Stimulated activated CD4-positive, alpha-beta T cell treated with anti-CD3 and anti-CD28 coated beads, Interleukin-15, amount 100 ng/mL, for 48 hours (primary cell): ENCODE results near the gene HAGHL.
A peak's percentile ranks its signal among the peaks of the same experiment; 100 is the strongest.
"Not testable (repeated sequence)": the region's sequence is repeated elsewhere in the genome, so short reads cannot be mapped to it uniquely, and the experiment has no call there.

Source experiments
- DNase-seq, 2 donors: peaks; one replicate each; pipeline ENCODE4 v3.0.0-alpha.2; 2020; ENCODE audit warnings: low read depth in 2 of 2

The HAGHL gene

GRCh38 chr16:734208-734980, 7.5 kb downstream of the HAGHL start:
- DNase-seq: no peak

DNA sequence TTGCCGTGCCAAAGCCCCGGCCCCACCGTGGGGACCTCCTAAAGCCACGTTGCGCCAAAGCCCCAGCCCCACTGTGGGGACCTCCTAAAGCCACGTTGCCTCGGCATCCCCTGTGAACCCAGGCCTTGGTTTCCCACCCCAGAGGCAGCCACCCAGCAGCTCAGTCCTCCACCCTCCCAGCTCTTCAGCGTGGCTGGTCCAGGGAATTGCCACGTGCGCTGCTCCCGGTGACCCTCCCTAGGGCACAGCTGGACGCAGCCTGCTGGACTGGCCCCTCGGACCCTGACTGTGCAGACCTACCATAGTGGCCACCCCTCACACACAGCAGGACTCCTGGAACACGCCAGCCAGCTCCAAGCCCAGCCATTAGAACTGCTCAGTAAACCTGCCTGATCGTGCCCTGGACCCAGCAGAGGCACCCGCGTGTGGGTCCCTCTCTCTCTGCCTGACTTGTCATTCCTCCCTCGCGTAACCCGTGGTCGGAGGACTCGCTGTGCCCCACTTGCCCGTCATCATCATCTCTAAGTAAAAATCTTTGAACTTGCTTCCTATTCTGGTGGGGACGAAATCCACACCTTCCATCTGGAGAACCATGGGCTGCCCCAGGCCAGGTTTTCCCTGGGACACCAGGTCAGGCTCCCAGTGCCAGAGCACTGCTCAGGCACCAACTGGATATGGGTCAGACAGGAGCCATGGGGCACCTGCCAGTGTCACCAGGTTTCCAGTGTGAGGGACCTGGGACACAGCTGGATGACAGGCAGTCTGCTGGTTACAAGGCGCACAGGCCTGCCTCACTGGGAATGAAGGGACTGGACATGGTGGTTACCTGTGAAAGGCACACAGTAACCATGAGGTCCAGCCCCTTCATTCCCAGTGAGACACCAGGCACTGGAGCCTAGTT, 8.3 kb downstream of the HAGHL start:
- DNase-seq: no peak

GRCh38 chr16:735982-736453, 9.1 kb downstream of the HAGHL start:
- DNase-seq: peak; percentile 74 to 75

DNA sequence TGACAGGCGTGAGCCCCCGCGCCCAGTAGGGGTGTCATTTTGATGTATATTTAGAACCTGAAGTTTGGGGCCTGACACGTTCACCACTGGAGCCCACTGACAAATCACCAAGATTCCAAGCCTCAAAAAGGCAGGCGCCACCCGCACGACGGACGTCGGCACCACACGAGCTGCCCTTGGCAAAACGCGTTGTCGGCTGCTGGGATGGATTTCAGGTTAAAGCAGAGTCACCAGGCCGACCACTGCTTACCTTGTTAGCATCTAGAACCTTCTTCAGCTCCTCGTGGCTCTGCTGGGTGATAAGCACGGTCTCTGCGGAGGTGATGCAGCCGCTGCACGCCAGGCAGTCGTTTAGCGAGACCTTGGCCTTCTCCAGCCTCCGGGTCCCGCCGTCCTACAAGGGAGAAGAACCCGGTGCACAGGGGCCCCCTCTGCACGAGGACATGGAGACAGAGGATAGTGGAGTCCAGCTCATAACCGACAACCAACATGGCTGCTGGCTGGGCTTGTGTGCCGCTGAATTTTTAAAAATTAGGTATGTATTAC, 10.1 kb downstream of the HAGHL start:
- no peak for DNase-seq

DNA sequence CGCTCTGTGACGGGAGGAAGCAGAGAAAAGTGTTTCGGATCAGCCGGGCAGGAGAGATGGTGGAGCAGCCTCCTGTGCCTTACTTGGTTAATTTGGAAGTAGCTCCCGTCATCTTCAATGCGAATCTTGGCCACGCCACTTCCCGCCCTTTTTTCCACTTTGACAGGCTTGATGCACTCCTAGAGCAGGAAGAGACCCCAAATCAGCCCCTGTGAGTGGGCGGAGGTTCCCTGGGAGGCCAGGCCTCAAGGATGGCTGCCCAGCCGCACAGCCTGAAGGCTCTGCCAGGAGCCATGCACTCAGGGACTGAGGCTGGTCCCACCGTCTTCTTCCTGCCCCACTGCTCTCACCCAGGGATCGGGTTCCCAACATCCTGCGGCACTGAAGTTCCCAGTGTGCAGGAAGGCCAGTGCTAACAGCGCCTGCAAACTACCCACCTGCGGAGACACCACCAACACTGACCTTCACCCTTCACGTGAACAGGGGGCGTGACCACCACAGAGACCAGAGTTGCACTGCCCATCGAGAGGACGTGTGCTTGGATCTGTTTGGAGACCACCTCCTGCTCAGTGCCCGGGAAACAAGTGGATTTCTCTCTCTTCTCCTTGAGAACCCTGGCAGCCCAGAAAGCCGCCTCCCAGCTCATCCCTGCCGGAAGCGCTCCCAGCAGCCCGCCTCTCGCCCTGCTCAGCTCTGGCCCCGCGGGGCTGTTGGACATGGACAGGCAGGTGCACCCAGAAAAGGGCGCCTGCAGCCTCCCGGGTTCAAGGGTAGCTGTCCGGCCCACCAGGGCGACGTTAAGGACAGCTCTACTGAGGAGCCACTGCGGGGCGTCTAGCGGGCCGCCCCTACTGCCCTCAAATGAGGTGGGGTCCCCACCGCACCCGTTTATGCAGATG, 12.9 kb downstream of the HAGHL start:
- DNase-seq: no peak

GRCh38 chr16:740459-740763, 13.5 kb downstream of the HAGHL start:
- no peak for DNase-seq

DNA sequence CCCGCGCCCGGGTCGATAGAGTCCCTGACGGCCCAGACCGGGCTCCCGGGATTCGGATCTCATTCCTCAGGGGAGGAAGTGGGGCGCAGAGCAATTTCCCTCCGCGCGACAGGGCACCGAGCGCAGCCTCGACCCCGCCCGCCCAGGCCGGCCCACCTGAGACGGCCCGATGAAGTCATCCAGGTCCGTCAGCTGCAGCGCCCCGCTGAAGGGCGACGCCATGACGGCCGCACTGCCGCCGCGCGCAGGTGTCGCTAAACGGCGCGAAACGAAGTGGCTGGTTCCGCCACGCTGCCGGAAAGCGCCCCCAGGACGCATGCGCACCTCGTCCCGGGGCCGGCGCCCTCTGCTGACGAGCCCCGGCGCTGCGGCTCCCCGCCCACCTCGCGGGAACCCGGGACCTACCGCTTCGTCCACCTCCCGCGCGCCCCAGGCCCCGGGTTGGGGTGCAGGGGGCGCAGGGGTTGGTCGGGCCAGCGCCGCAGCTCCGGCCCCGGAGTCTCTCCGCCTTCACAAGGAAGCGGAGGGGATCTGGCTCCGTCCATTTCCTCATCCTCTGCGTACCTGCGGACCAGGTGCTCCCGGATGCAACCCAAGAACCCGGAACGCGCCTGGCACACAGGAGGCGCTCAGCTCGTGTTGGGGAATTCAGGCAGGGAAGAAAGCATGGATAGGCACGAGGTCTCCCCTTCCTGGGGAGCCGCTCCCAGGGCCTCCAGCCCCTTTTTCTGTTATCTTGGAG, 14.0 kb downstream of the HAGHL start, which contains the start of gene CIAO3:
CIAO3 (minus strand) TSS at position 234 of the 742 bp plus-strand sequence; CDS start at position 222, 12 bp downstream.
- peak; percentile 86 for DNase-seq

DNA sequence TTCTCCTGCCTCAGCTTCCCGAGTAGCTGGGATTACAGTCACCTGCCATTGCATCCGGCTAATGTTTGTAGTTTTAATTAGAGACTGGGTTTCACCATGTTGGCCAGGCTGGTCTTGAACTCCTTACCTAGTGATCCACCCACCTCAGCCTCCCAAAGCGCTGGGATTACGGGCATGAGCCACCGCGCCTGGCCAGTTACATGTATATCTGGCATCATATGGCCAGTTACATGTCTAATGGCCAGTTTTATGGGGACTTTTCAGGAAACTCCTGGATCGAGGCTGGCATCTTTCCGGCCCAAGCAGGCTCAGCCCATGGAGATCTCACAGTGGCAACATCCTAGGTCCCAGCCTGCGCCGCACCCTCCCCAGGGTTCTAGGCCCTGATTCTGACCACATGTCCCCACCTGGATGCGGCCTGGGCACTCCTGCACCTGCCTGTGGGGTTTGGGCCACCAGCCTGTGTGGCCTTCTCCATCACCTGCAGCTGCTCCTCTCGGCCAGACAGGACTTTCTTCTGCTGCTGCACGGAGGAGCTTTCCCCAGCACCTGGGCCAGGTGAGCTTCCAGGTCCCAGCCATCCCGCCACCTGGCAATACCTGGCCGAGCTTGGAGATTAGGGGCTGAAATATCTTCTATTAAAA, 15.2 kb downstream of the HAGHL start:
- no peak for DNase-seq

GRCh38 chr16:742894-743293, 16.0 kb downstream of the HAGHL start:
- not testable (repeated sequence) for DNase-seq

DNA sequence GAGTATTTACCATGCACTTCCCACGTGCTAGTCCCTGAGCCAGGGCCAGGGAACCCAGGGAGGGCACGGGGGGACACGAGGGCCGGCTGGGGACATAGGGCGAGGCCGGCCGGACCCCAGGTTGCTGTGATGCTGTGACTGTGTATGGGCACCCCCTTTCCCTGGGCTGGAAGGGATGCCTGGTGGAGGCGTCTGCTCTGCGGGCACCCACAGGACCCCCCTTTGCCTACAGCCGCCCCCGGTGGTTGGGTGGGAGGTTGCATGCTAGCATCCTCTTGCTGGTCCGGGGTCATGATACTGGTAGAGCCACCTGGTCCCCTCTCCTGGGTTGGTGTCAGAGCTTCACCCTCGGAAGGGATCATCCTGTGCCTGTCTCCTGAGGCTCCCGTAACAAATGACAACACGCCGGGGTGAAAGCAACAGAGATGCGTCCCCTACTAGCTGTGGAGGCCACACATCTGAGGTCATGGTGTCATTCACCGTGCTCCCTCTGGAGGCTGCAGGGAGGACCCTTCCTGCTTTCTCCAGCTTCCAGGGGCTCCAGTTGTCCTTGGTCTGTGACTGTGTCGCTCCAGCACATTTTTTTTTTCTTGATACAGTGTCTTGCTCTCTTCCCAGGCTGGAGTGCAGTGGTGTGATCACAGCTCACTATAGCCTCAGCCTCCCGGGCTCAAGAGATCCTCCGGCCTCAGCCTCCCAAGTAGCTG, 17.0 kb downstream of the HAGHL start:
- no peak for DNase-seq

DNA sequence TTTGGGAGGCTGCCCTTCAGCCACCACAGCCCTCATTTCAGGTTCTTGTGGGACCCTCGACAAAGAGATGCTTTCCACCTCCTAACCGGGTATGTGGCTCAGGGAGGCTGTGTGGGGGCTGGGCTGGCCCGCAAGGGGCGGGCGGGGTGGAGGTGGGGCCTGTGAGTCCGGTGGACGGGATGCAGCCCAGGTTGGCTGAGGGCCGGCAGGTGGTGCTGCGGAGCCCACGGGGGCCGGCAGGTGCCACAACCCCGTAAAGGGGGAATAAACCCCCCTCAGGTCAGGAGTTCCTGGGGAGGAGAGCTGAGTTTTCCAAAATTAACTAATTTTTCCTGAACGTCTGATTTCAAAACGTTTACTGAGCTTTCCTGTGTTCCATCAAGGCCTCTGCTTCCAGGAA, 18.8 kb downstream of the HAGHL start:
- no peak for DNase-seq

DNA sequence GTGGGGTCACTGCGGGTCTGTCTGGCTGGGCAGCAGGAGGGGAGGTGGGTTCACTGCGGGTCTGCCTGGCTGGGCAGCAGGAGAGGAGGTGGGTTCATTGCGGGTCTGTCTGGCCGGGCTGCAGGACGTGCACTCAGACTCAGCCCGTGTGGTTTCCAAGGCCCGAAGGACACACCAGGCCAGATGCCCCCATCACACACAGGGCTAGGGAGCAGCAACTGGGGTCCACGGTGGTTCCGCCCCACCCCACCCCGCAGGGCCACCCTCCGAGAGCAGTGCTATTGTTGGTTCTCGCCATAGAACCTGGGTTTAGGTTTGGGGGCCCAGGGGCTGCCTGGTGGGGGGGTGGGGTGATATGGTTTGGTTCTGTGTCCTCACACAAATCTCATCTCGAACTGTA, 19.7 kb downstream of the HAGHL start:
- no peak for DNase-seq

DNA sequence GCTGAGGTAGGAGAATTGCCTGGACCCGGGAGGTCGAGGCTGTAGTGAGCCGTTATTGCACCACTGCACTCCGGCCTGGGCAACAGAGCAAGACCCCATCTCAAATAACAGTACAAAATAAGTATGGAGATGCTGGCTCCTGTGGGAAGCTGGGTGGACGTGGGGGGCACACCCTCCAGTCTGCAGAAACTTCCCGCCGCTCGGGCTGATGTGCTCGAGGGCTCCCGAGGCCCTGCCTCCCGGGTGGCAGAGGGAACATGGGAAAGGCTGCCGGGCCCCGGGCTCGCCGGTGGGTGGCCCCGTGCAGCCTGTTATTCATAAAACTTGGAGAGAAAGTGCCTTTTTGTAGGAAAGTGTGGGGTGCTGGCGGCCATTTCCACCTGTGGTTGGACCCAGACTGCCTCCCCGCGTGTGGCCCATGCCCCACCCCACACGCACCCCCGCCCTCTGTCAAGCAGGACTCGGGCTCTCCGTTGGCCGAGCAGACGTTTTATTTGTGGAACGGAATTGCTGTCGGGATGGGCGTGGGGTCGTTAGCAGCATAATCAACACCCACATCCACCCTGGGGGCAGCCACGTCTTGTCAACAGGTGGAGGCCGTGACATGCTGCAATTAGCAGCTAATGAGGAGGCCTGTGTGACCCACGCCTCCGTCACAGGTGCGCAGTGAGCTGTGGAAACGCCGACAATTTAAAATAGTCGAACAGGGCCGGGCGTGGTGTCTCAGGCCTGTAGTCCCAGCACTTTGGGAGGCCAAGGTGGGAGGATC, 21.3 kb downstream of the HAGHL start:
- no peak for DNase-seq

- DNase-seq: no peak
These were observed 22.1 kb downstream of the HAGHL start for GRCh38 chr16:749010-749409.

GRCh38 chr16:750485-750884, 23.6 kb downstream of the HAGHL start:
- no peak for DNase-seq

DNA sequence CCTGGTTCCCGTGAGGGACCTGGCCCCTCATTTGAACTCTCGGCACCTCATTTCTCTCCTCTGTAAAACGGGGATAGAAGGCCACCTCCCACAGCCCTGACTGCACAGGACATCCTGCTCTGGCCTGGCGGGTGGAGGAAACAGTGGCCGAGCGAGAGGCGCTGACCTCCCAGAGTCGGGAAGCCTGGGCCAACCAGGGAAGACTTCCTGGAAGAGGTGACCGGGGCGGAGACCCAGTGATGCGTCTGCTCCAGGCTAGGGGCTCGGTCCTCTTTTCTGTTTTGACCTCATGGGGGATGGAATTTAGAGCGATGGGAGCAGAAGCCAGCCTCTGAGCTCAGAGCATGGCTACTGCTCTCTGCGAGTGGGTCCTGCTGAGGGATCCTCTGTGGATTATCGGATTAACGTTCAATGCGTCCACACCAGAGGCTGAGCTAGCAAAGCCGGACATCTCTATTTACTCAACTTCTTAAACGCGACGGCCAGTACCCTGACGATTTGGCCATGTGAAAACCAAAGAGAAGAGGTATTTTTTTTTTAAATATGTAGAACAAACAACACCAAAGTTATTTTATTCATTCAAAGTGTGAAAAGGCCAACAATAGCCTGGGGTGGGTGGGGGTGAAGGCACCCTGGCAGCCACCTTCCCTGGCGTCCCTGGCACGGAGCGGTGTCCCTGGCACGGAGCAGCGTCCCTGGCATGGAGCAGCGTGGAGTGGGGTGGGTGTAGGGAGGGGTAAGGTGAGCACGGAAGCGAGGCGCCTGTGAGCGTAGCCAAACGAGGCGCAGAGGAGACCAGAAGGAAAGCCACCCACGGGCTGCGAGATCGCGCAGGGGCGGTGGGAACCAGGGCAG, 24.5 kb downstream of the HAGHL start:
- no peak for DNase-seq

DNA sequence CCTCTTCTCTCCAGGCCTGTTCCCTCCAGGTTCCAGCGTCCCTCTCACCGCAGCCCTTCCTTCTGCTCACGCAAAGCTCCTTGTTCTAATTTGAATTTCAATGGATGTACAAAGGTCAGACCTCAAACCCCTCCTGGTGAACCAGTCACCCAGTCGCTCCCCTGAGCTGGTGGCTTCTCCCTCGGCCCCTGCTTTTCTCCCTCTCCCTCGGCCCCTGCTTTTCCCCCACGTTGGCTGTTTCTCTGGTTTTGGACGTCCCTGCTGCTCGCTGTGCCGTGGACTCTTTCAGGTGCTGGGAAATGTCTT, 25.1 kb downstream of the HAGHL start:
- DNase-seq: no peak

DNA sequence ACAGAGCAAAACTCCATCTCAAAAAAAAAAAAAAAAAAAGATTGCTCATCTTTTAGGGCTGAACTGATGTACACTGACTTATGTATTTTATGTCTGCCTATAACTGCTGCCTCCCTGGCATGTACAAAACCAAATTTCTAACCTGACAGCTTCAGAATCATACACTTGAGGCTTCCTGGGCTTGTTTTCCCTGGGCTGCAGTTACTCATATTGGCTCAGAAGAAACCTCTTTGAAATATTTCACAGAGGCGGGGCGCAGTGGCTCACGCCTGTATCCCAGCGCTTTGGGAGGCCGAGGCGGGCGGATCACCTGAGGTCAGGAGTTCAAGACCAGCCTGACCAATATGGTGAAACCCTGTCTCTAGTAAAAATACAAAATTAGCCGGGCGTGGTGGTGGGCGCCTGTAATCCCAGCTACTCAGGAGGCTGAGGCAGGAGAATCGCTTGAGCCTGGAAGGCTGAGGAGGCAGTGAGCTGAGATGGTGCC, 27.3 kb downstream of the HAGHL start:
- DNase-seq: not testable (repeated sequence)
